CD4-positive, alpha-beta memory T cell (primary cell): ENCODE data around the gene PRR19. TPM values are rescaled to one million over a fixed set of nuclear protein-coding genes. Genes with fewer than 3 reads are reported as not detected.
A peak's percentile ranks its signal among the peaks of the same experiment; 100 is the strongest.

ENCODE experiments used
- CTCF ChIA-PET: fragments of 350-600 bp; sonication (Branson Sonifier 250); formaldehyde crosslinking; loops from one replicate; lab custom pipeline; 2021; ENCODE audit warnings: inconsistent platforms; ENCODE audit not compliant: partially characterized antibody; lab: Charles Lee
- POLR2A ChIA-PET: fragments of 350-600 bp; sonication (Branson Sonifier 250); formaldehyde crosslinking; loops from one replicate; lab custom pipeline; 2021; ENCODE audit not compliant: partially characterized antibody; lab: Charles Lee
- DNase-seq, 5 donors: peaks; one replicate each; pipeline versions ENCODE4 v3.0.0 to v3.0.0-alpha.2; 2020 to 2022; ENCODE audit warnings: mixed read lengths in 1 of 5
- H3K27ac ChIP-seq: one replicate; pipeline ENCODE4 v1.7.0; 2013; ENCODE audit warnings: low read depth, low read length
- H3K27me3 ChIP-seq: 2 replicates; pipeline ENCODE4 v1.7.0; 2013; ENCODE audit warnings: mild to moderate bottlenecking, low read length, moderate library complexity; ENCODE audit not compliant: insufficient read depth
- H3K36me3 ChIP-seq: 2 replicates; pipeline ENCODE4 v1.7.0; 2013; ENCODE audit warnings: mild to moderate bottlenecking, low read length, moderate library complexity; ENCODE audit not compliant: insufficient read depth
- H3K4me1 ChIP-seq: 2 replicates; pipeline ENCODE4 v1.7.0; 2013; ENCODE audit warnings: mild to moderate bottlenecking, low read length, moderate library complexity; ENCODE audit not compliant: insufficient read depth
- H3K4me3 ChIP-seq, 2 donors: one replicate each; pipeline ENCODE4 v1.7.0; 2013; ENCODE audit warnings: low read length in 2 of 2, mild to moderate bottlenecking in 1 of 2
- H3K9me3 ChIP-seq, 2 donors: one replicate each; pipeline ENCODE4 v1.7.0; 2013; ENCODE audit warnings: low read length in 2 of 2, control low read depth in 1 of 2; ENCODE audit not compliant: control insufficient read depth in 1 of 2
- H3K27ac Mint-ChIP-seq, 7 donors: one replicate each; pipeline ENCODE4 v1.8.0; 2020 to 2021; ENCODE audit warnings: mixed read lengths in 7 of 7, mild to moderate bottlenecking in 6 of 7, inconsistent platforms in 3 of 7, moderate library complexity in 3 of 7
- H3K27me3 Mint-ChIP-seq, 2 donors: one replicate each; pipeline ENCODE4 v1.8.0; 2020 to 2021; ENCODE audit warnings: mixed read lengths in 2 of 2
- H3K36me3 Mint-ChIP-seq, 2 donors: one replicate each; pipeline ENCODE4 v1.8.0; 2020 to 2021; ENCODE audit warnings: mixed read lengths in 2 of 2, inconsistent platforms in 1 of 2, mild to moderate bottlenecking in 1 of 2
- H3K4me1 Mint-ChIP-seq, 4 donors: one replicate each; pipeline ENCODE4 v1.8.0; 2020 to 2021; ENCODE audit warnings: mixed read lengths in 4 of 4, mild to moderate bottlenecking in 1 of 4
- H3K4me3 Mint-ChIP-seq, 8 donors: one replicate each; pipeline ENCODE4 v1.8.0; 2020 to 2021; ENCODE audit warnings: mixed read lengths in 8 of 8, mild to moderate bottlenecking in 7 of 8, moderate library complexity in 6 of 8, inconsistent platforms in 3 of 8
- H3K9me3 Mint-ChIP-seq, 8 donors: one replicate each; pipeline ENCODE4 v1.8.0; 2020 to 2021; ENCODE audit warnings: mixed read lengths in 8 of 8, mild to moderate bottlenecking in 5 of 8, inconsistent platforms in 3 of 8, moderate library complexity in 1 of 8
- intact Hi-C: fragments of 100-400 bp; cut with micrococcal nuclease; formaldehyde crosslinking; loops from one replicate; pipeline ENCODE4 v1.15.1; 2023
- polyA plus RNA-seq, 2 donors: library from polyadenylated mRNA; unstranded; fragments of 300-500 nt; fragmentation: Illumina TruSeq; gene quantifications; one replicate each; pipeline ENCODE4 v1.2.3, GENCODE V29; 2021
- total RNA-seq, 2 experiments: library from RNA; stranded (reverse); gene quantifications; one replicate each; pipeline ENCODE4 v1.2.3, GENCODE V29; 2021

The PRR19 gene
- total and polyA plus RNA-seq, 4 experiments from 2014 or later, result 0.28 to 0.85 (median 0.56) TPM

- H3K9me3 Mint-ChIP-seq, result peaks cover 0 to 1% (median 0%) of the 10 kb centered on the region in 8 donors
- DNase-seq, result no peak
- peak overlapping the region in 1 of 7 donors; percentile 21 for H3K27ac Mint-ChIP-seq
- H3K27ac ChIP-seq, result no peak overlapping the region
- no peaks in the 10 kb centered on the region for H3K36me3 ChIP-seq
- CTCF ChIA-PET, result interaction anchor here (1.3 kb wide), 1 partner anchor 198 kb away, joined by 3 read pairs; no protein-coding TSS in a partner anchor
- no peaks in the 10 kb centered on the region for H3K36me3 Mint-ChIP-seq
- POLR2A ChIA-PET, result no interaction called here
- H3K27me3 ChIP-seq, result no peaks in the 10 kb centered on the region
- H3K4me1 Mint-ChIP-seq, result peaks cover 10 to 22% (median 16%) of the 10 kb centered on the region in 4 donors
- no peaks in the 10 kb centered on the region for H3K9me3 ChIP-seq
- no peak overlapping the region for H3K4me3 ChIP-seq
- intact Hi-C loops, result no loop called here
- H3K4me3 Mint-ChIP-seq, result peak overlapping the region in 1 of 8 donors; percentile 34
- peaks cover 13% of the 10 kb centered on the region for H3K4me1 ChIP-seq
- H3K27me3 Mint-ChIP-seq, result peaks cover 0 to 1% of the 10 kb centered on the region in 2 donors
Measured at GRCh38 chr19:42306646-42307045, 4.7 kb downstream of the PRR19 start.

DNA sequence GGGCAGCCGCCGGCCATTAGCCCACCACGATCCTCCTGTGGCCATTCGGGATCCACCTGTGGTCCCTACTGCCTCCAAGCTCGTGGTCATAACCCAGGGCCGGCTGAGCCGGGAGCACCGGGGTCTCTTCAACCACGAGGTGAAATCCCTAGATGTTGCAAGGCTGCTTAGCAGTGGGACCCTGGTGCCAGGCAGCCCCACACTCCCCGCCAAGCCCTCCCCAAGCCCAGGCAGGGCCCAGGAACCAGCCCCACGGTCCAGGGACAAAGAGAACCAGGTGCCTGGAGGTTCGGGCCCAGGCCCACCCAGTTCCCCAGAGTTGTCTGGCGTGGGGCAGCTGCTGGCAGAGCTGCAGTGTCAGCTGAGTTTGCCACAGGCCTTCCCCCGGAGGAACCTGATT, 7.8 kb downstream of the PRR19 start:
- H3K36me3 Mint-ChIP-seq, result no peaks in the 10 kb centered on the region
- H3K4me1 Mint-ChIP-seq, result peaks cover 2 to 17% (median 8%) of the 10 kb centered on the region in 4 donors
- ChIA-PET POLR2A (no interaction called here), CTCF (no interaction called here)
- Histone ChIP-seq H3K4me3 (no peak overlapping the region), H3K36me3 (no peaks in the 10 kb centered on the region), H3K27me3 (peaks cover 26% of the 10 kb centered on the region), H3K27ac (no peak overlapping the region), H3K4me1 (peaks cover 14% of the 10 kb centered on the region), H3K9me3 (no peaks in the 10 kb centered on the region)
- no peak overlapping the region for H3K27ac Mint-ChIP-seq
- peaks cover 17 to 21% of the 10 kb centered on the region in 2 donors for H3K27me3 Mint-ChIP-seq
- intact Hi-C loops, result no loop called here
- H3K4me3 Mint-ChIP-seq, result no peak overlapping the region
- no peak for DNase-seq
- H3K9me3 Mint-ChIP-seq, result peaks cover 0 to 1% (median 0%) of the 10 kb centered on the region in 8 donors

DNA sequence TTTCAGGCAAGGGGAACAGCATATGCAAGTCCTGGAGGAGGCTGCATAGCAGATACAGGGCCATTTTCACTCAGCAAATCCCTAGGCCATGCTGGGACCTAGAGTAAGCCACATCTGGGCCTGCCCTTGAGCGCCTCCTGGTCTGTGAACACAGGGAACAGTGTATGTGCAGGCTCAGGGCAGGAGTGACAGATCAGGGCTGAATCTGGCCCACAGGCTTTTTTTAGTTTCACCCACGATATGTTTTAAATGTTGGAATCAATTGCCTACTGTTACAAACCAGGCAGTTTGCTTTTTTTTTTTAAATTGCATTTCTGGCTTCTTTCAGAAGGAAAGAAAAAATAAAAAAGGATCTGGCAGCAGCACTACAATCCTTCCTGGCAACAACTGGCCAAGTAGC, 9.7 kb downstream of the PRR19 start:
- H3K4me1 Mint-ChIP-seq, result peaks cover 2 to 21% (median 8%) of the 10 kb centered on the region in 4 donors
- H3K27me3 Mint-ChIP-seq, result peaks cover 17 to 26% of the 10 kb centered on the region in 2 donors
- H3K9me3 ChIP-seq, result no peaks in the 10 kb centered on the region
- H3K27ac Mint-ChIP-seq, result no peak overlapping the region
- intact Hi-C loops, result no loop called here
- POLR2A ChIA-PET, result interaction anchor here (0.6 to 1.2 kb wide), 2 partner anchors 69 to 131 kb away, joined by 3 to 5 read pairs; partner anchors contain the start of gene GSK3A
- peaks cover 26% of the 10 kb centered on the region for H3K27me3 ChIP-seq
- no peaks in the 10 kb centered on the region for H3K36me3 ChIP-seq
- no peaks in the 10 kb centered on the region for H3K36me3 Mint-ChIP-seq
- H3K4me3 ChIP-seq, result no peak overlapping the region
- no peak overlapping the region for H3K27ac ChIP-seq
- H3K9me3 Mint-ChIP-seq, result peaks cover 0 to 1% (median 0%) of the 10 kb centered on the region in 8 donors
- CTCF ChIA-PET, result interaction anchor here (0.6 to 1.6 kb wide), 2 partner anchors 32 to 212 kb away, joined by 3 to 4 read pairs; no protein-coding TSS in a partner anchor
- DNase-seq, result no peak
- H3K4me1 ChIP-seq, result peaks cover 14% of the 10 kb centered on the region
- no peak overlapping the region for H3K4me3 Mint-ChIP-seq

DNA sequence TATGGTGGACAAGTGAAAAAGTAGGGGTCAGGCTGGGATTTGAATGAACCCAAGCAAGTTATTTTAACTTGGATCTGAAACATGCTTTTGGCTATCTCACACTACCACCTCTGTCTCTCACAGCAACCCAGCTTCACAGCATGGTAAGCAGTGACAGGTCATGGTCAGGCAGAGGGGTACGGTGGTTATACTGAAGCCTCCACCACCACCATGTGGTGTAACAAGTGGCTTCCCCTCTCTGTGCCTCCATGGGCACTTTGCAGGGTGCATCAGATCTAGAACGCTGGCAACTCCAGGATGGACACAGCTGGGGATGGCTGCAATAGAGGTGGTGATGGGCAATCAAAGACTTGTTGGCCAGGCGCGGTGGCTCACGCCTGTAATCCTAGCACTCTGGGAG, 10.4 kb downstream of the PRR19 start:
- CTCF ChIA-PET, result interaction anchor here (1.0 kb wide), 1 partner anchor 204 kb away, joined by 3 read pairs; no protein-coding TSS in a partner anchor
- peaks cover 2 to 27% (median 14%) of the 10 kb centered on the region in 4 donors for H3K4me1 Mint-ChIP-seq
- no peak for DNase-seq
- POLR2A ChIA-PET, result no interaction called here
- peaks cover 0 to 1% (median 0%) of the 10 kb centered on the region in 8 donors for H3K9me3 Mint-ChIP-seq
- H3K27ac Mint-ChIP-seq, result no peak overlapping the region
- peaks cover 26% of the 10 kb centered on the region for H3K27me3 ChIP-seq
- H3K9me3 ChIP-seq, result no peaks in the 10 kb centered on the region
- H3K36me3 Mint-ChIP-seq, result no peaks in the 10 kb centered on the region
- no peaks in the 10 kb centered on the region for H3K36me3 ChIP-seq
- H3K27me3 Mint-ChIP-seq, result peaks cover 18 to 26% of the 10 kb centered on the region in 2 donors
- H3K27ac ChIP-seq, result no peak overlapping the region
- H3K4me1 ChIP-seq, result peaks cover 14% of the 10 kb centered on the region
- intact Hi-C loops, result no loop called here
- H3K4me3 ChIP-seq, result no peak overlapping the region
- H3K4me3 Mint-ChIP-seq, result peak overlapping the region in 7 of 8 donors; percentile 42 to 78 (median 58)

- Mint-ChIP-seq H3K4me3 (peak within 1 kb of the TSS; percentile 42 to 80 (median 70)), H3K27me3 (peaks cover 18 to 26% of the 10 kb centered on the region in 2 donors), H3K4me1 (peaks cover 2 to 27% (median 14%) of the 10 kb centered on the region in 4 donors), H3K36me3 (no peaks in the 10 kb centered on the region), H3K27ac (peak within 1 kb of the TSS in 1 of 7 donors; percentile 53), H3K9me3 (peaks cover 0 to 1% (median 0%) of the 10 kb centered on the region in 8 donors)
- intact Hi-C loops, result no loop called here
- no peaks in the 10 kb centered on the region for H3K36me3 ChIP-seq
- no peak within 1 kb of the TSS for H3K4me3 ChIP-seq
- peaks cover 26% of the 10 kb centered on the region for H3K27me3 ChIP-seq
- ChIA-PET POLR2A (interaction anchor here (0.6 to 1.0 kb wide), 2 partner anchors 17 to 137 kb away, joined by 3 read pairs; no protein-coding TSS in a partner anchor), CTCF (interaction anchor here (1.0 kb wide), 1 partner anchor 205 kb away, joined by 3 read pairs; no protein-coding TSS in a partner anchor)
- no peaks in the 10 kb centered on the region for H3K9me3 ChIP-seq
- H3K4me1 ChIP-seq, result peaks cover 14% of the 10 kb centered on the region
- peak in 2 of 5 donors; percentile 18 to 54 for DNase-seq
- H3K27ac ChIP-seq, result no peak within 1 kb of the TSS
Measured at GRCh38 chr19:42313096-42313839, 11.3 kb downstream of the PRR19 start, which contains the start of gene TMEM145. Gene TMEM145, plus strand, starts transcription at chr19:42313309. Its CDS starts 68 bp downstream, at chr19:42313377.

DNA sequence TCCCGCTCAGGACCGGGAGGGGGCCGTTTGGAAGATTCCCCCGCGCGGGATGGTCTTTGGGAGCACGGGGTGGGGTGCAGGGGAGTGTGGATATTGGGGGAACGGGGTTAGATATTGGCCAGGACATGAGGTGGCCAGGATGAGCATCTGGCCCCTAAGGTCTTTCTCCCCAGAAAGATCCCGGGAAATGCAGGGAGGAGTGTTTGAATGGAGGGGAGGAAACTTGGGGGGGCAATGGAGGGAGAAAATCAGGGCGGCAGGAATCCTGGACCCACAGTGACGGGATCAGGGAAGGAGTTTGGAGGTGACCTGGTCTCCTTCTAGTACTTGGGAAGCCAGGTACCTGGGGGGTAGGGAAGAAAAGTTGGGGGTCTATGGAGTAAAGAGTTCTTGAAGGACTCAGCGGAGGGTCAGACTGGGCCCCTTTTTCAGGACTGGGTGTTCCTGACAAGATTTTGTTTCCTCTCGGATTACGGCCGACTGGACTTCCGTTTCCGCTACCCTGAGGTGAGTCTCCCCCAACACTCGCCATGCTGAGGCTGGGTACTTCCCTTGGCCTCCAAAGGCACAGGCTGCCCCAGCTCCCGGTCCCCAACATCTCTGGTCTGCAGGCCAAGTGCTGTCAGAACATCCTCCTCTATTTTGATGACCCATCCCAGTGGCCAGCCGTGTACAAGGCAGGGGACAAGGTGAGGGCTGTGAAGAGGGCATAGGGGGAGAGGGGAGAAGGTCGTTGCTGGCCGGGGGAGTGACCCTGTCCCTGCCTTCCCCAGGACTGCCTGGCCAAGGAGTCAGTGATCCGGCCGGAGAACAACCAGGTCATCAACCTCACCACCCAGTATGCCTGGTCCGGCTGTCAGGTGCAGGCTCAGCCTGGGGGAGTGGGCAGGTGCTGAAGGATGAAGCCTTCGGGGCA, 12.2 kb downstream of the PRR19 start:
- ChIA-PET CTCF (no interaction called here), POLR2A (interaction anchor here (0.6 to 1.0 kb wide), 2 partner anchors 16 to 137 kb away, joined by 3 read pairs; no protein-coding TSS in a partner anchor)
- H3K27me3 ChIP-seq, result peaks cover 26% of the 10 kb centered on the region
- intact Hi-C loops, result no loop called here
- Mint-ChIP-seq H3K27ac (no peak overlapping the region), H3K36me3 (no peaks in the 10 kb centered on the region), H3K27me3 (peaks cover 18 to 26% of the 10 kb centered on the region in 2 donors), H3K4me3 (peak overlapping the region in 6 of 8 donors; percentile 30 to 80 (median 70)), H3K4me1 (peaks cover 2 to 27% (median 14%) of the 10 kb centered on the region in 4 donors), H3K9me3 (peaks cover 0 to 1% (median 0%) of the 10 kb centered on the region in 8 donors)
- peaks cover 14% of the 10 kb centered on the region for H3K4me1 ChIP-seq
- no peak overlapping the region for H3K4me3 ChIP-seq
- DNase-seq, result no peak
- no peaks in the 10 kb centered on the region for H3K9me3 ChIP-seq
- H3K27ac ChIP-seq, result no peak overlapping the region
- no peaks in the 10 kb centered on the region for H3K36me3 ChIP-seq
